Measurements from ENCODE around the gene PLEKHA6. TPM values are rescaled to one million over a fixed set of nuclear protein-coding genes. Genes with fewer than 3 reads are reported as not detected.

PLEKHA6 gene
- total and polyA plus RNA-seq, 2 of the 8 experiments (the other 6 are each of a cell fraction or from before 2014, with no cell fraction given), result 4.8 to 20.2 TPM

- no peak overlapping the region for H4K91ac ChIP-seq (replicated peaks; ENCODE audit: insufficient read length, low read length)
- H3K14ac ChIP-seq (ENCODE audit: insufficient read length), result no peak overlapping the region
- no peak overlapping the region for H3K4me3 ChIP-seq (ENCODE audit: extremely low read depth in 1 of 4, insufficient read depth in 2 of 4, low read depth in 3 of 4, low read length in 4 of 4)
- H2AFZ ChIP-seq (ENCODE audit: low read length), result no peak overlapping the region
- H3K4ac ChIP-seq (replicated peaks; ENCODE audit: insufficient read length, low read depth, low read length), result no peak overlapping the region
- H3K9ac ChIP-seq (replicated peaks in 1 of 4; ENCODE audit: extremely low read depth in 1 of 4, low read depth in 3 of 4, low read length in 3 of 4), result no peak overlapping the region
- DNase-seq (ENCODE audit: low read depth in 1 of 2, low spot score in 2 of 2) (no peak), FAIRE-seq (no peak)
- no peaks in the 10 kb centered on the region for H4K20me1 ChIP-seq (replicated peaks in 1 of 2; ENCODE audit: control insufficient read depth in 1 of 2, insufficient read depth in 2 of 2, low read length in 2 of 2)
- H2BK20ac ChIP-seq (ENCODE audit: low read length), result no peak overlapping the region
- TF ChIP-seq RAD21 (IDR thresholded peaks at IDR 0.05 in 1 of 2, conservative IDR thresholded peaks at IDR 0.05 in 1 of 2; ENCODE audit: low read depth in 2 of 2, low read length in 2 of 2) (no peak), BRCA1 (IDR thresholded peaks at IDR 0.05; ENCODE audit: low read depth, low read length) (no peak), CHD1 (IDR thresholded peaks at IDR 0.05; ENCODE audit: low read depth, low read length) (no peak), SIN3A (conservative IDR thresholded peaks at IDR 0.05 in 1 of 2, IDR thresholded peaks at IDR 0.05 in 1 of 2; ENCODE audit: low read depth in 1 of 2, low read length in 2 of 2) (no peak), RXRA (IDR thresholded peaks at IDR 0.05; ENCODE audit: insufficient read depth, low read depth, low read length) (no peak)
- H2BK5ac ChIP-seq (ENCODE audit: low read depth, low read length), result no peak overlapping the region
- H3K27me3 ChIP-seq (replicated peaks in 1 of 4; ENCODE audit: control insufficient read depth in 3 of 4, extremely low read depth in 1 of 4, insufficient read depth in 3 of 4, low read length in 3 of 4), result no peaks in the 10 kb centered on the region
- no peak overlapping the region for H4K5ac ChIP-seq (ENCODE audit: insufficient read length, low read depth, low read length)
- H3K36me3 ChIP-seq (ENCODE audit: control insufficient read depth in 2 of 4, insufficient read depth in 4 of 4, low read length in 3 of 4), result no peaks in the 10 kb centered on the region
- no peak overlapping the region for H3K27ac ChIP-seq (ENCODE audit: low read depth, low read length)
- H3K23ac ChIP-seq (ENCODE audit: insufficient read length), result no peak overlapping the region
- H2BK15ac ChIP-seq (ENCODE audit: low read length), result no peak overlapping the region
- no peak overlapping the region for H3K4me2 ChIP-seq (ENCODE audit: insufficient read depth in 1 of 2, low read depth in 2 of 2, low read length in 2 of 2)
- no peaks in the 10 kb centered on the region for H3K79me1 ChIP-seq (ENCODE audit: low read depth, low read length)
- no peaks in the 10 kb centered on the region for H3K79me2 ChIP-seq (ENCODE audit: control insufficient read depth in 1 of 2, insufficient read depth in 2 of 2, low read length in 2 of 2)
- no peak overlapping the region for H2BK120ac ChIP-seq (replicated peaks; ENCODE audit: low read depth, low read length)
- H3K18ac ChIP-seq (ENCODE audit: extremely low read depth, low read length), result no peak overlapping the region
- WGBS, 2 experiments (ENCODE audit: extremely low coverage in 1 of 2, insufficient coverage in 1 of 2, insufficient read length in 1 of 2, insufficient replicate concordance in 2 of 2, low coverage in 1 of 2, low lambda C conversion rate in 2 of 2, missing lambda C conversion rate in 1 of 2), result 87% methylated on average over 5 of the region's 5 CpGs; no CpG with 5 or more reads in 1 of the 2 experiments
- H3K4me1 ChIP-seq (replicated peaks in 1 of 4; ENCODE audit: control insufficient read depth in 3 of 4, insufficient read depth in 4 of 4, low read length in 3 of 4), result peaks cover 0 to 5% (median 2%) of the 10 kb centered on the region in 4 experiments; a peak in 5 of 7 replicates
- no peak overlapping the region for H2BK12ac ChIP-seq (ENCODE audit: low read depth, low read length)
- ChIA-PET POLR2A (ENCODE audit: partially characterized antibody) (no interaction called here), CTCF (ENCODE audit: partially characterized antibody) (interaction anchor here (0.6 to 21.6 kb wide), 4 partner anchors 40 to 123 kb away, joined by 3 to 175 read pairs (median 4); partner anchors contain the start of gene PLEKHA6)
- H3K9me3 ChIP-seq (ENCODE audit: insufficient read depth in 2 of 2, low read depth in 1 of 2, low read length in 1 of 2), result no peaks in the 10 kb centered on the region; a peak in 1 of 4 replicates
- H2AK5ac ChIP-seq (ENCODE audit: low read depth, low read length), result no peak overlapping the region
- H3K23me2 ChIP-seq (ENCODE audit: low read depth, low read length), result no peaks in the 10 kb centered on the region; the same call in 1 of the 2 replicates
- no peak overlapping the region; the same call in 1 of the 2 replicates for H4K8ac ChIP-seq (ENCODE audit: extremely low read depth, insufficient read depth, low read length)
- H3K56ac ChIP-seq (replicated peaks; ENCODE audit: insufficient read length, low read depth, low read length), result no peak overlapping the region
These were observed 39.3 kb downstream of the PLEKHA6 start for GRCh38 chr1:204320382-204320804.
